HEK293 (cell line): ENCODE data around the gene TIMP2.

Experiments used
- CTCF ChIP-seq: fragments of 450-650 bp; formaldehyde crosslinking; IDR thresholded peaks from 2 replicates; pipeline ENCODE4 v1.5.1; 2016; ENCODE audit warnings: missing biosample characterization, missing genetic modification characterization
- YY1 ChIP-seq: fragments of 450-650 bp; formaldehyde crosslinking; IDR thresholded peaks from 2 replicates; pipeline ENCODE4 v1.5.1; 2018; ENCODE audit warnings: missing biosample characterization, missing genetic modification characterization
- ZBTB6 ChIP-seq: fragments of 450-650 bp; formaldehyde crosslinking; IDR thresholded peaks from 2 replicates; pipeline ENCODE4 v1.5.1; 2017; ENCODE audit warnings: missing biosample characterization, missing genetic modification characterization
- ZFHX2 ChIP-seq: fragments of 450-650 bp; formaldehyde crosslinking; conservative IDR thresholded peaks from 2 replicates; pipeline ENCODE4 v1.5.1; 2016; ENCODE audit warnings: missing biosample characterization, missing genetic modification characterization
- ZNF362 ChIP-seq: fragments of 450-650 bp; formaldehyde crosslinking; IDR thresholded peaks from 2 replicates; pipeline ENCODE4 v1.5.1; 2016; ENCODE audit warnings: missing biosample characterization, missing genetic modification characterization
- ZNF416 ChIP-seq: fragments of 450-650 bp; formaldehyde crosslinking; IDR thresholded peaks from 2 replicates; pipeline ENCODE4 v1.5.1; 2016; ENCODE audit warnings: missing biosample characterization, missing genetic modification characterization
- ZNF561 ChIP-seq: fragments of 450-650 bp; IDR thresholded peaks from 2 replicates; pipeline ENCODE4 v1.5.1; 2018; ENCODE audit warnings: missing biosample characterization, missing genetic modification characterization, borderline replicate concordance
- ZNF776 ChIP-seq: fragments of 450-650 bp; formaldehyde crosslinking; IDR thresholded peaks from 2 replicates; pipeline ENCODE4 v1.5.0; 2017; ENCODE audit warnings: missing biosample characterization, missing genetic modification characterization, borderline replicate concordance
- TF ChIP-seq, protein P1 (sequence below): fragments of 450-650 bp; formaldehyde crosslinking; IDR thresholded peaks from 2 replicates; pipeline ENCODE4 v1.5.1; 2016; ENCODE audit warnings: missing biosample characterization, missing genetic modification characterization
- TF ChIP-seq, protein P2 (sequence below): fragments of 450-650 bp; formaldehyde crosslinking; IDR thresholded peaks from 2 replicates; pipeline ENCODE4 v1.5.0; 2017; ENCODE audit warnings: missing biosample characterization, missing genetic modification characterization, borderline replicate concordance
- TF ChIP-seq, protein P3 (sequence below): fragments of 450-650 bp; formaldehyde crosslinking; IDR thresholded peaks from 2 replicates; pipeline ENCODE4 v1.5.1; 2016; ENCODE audit warnings: missing biosample characterization, missing genetic modification characterization

DNA sequence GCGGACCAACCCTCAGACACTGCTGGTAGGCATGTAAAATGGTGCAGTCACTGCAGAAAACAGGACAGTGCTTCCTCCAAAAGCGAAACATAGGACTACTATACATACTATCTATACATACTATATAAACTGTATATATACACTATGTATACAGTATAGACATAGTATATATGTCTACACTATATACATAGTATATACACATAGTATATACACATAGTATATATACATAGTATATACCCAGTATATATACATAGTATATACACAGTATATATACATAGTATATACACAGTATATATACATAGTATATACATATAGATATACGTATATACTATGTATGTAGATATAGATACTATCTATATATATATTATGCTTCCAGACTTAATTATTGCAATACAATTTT is 78.1 kb downstream of the TIMP2 start:
- TF ChIP-seq CTCF (tag by site-specific recombination) (no peak), YY1 (no peak), ZNF362 (tag by site-specific recombination) (no peak), ZNF416 (tag by site-specific recombination) (no peak), ZFHX2 (tag by site-specific recombination) (no peak), ZNF561 (tag by site-specific recombination) (no peak), ZBTB6 (tag by site-specific recombination) (no peak), ZNF776 (tag by site-specific recombination) (no peak)
- TF ChIP-seq, protein P1, sequence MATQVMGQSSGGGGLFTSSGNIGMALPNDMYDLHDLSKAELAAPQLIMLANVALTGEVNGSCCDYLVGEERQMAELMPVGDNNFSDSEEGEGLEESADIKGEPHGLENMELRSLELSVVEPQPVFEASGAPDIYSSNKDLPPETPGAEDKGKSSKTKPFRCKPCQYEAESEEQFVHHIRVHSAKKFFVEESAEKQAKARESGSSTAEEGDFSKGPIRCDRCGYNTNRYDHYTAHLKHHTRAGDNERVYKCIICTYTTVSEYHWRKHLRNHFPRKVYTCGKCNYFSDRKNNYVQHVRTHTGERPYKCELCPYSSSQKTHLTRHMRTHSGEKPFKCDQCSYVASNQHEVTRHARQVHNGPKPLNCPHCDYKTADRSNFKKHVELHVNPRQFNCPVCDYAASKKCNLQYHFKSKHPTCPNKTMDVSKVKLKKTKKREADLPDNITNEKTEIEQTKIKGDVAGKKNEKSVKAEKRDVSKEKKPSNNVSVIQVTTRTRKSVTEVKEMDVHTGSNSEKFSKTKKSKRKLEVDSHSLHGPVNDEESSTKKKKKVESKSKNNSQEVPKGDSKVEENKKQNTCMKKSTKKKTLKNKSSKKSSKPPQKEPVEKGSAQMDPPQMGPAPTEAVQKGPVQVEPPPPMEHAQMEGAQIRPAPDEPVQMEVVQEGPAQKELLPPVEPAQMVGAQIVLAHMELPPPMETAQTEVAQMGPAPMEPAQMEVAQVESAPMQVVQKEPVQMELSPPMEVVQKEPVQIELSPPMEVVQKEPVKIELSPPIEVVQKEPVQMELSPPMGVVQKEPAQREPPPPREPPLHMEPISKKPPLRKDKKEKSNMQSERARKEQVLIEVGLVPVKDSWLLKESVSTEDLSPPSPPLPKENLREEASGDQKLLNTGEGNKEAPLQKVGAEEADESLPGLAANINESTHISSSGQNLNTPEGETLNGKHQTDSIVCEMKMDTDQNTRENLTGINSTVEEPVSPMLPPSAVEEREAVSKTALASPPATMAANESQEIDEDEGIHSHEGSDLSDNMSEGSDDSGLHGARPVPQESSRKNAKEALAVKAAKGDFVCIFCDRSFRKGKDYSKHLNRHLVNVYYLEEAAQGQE (tag by site-specific recombination), result no peak
- TF ChIP-seq, protein P2, sequence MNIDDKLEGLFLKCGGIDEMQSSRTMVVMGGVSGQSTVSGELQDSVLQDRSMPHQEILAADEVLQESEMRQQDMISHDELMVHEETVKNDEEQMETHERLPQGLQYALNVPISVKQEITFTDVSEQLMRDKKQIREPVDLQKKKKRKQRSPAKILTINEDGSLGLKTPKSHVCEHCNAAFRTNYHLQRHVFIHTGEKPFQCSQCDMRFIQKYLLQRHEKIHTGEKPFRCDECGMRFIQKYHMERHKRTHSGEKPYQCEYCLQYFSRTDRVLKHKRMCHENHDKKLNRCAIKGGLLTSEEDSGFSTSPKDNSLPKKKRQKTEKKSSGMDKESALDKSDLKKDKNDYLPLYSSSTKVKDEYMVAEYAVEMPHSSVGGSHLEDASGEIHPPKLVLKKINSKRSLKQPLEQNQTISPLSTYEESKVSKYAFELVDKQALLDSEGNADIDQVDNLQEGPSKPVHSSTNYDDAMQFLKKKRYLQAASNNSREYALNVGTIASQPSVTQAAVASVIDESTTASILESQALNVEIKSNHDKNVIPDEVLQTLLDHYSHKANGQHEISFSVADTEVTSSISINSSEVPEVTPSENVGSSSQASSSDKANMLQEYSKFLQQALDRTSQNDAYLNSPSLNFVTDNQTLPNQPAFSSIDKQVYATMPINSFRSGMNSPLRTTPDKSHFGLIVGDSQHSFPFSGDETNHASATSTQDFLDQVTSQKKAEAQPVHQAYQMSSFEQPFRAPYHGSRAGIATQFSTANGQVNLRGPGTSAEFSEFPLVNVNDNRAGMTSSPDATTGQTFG (tag by site-specific recombination), result no peak
- TF ChIP-seq, protein P3, sequence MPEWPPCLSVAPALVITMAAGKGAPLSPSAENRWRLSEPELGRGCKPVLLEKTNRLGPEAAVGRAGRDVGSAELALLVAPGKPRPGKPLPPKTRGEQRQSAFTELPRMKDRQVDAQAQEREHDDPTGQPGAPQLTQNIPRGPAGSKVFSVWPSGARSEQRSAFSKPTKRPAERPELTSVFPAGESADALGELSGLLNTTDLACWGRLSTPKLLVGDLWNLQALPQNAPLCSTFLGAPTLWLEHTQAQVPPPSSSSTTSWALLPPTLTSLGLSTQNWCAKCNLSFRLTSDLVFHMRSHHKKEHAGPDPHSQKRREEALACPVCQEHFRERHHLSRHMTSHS (tag by site-specific recombination), result no peak
